CD4-positive, alpha-beta T cell treated with Interleukin-2 at 100 ng/mL for 4 hours (primary cell): ENCODE data around the gene SLC7A4.
"Not testable (repeated sequence)": the region's sequence is repeated elsewhere in the genome, so short reads cannot be mapped to it uniquely, and the experiment has no call there.

ENCODE experiments used
- DNase-seq: peaks from one replicate; pipeline ENCODE4 v3.0.0-alpha.2; 2020; ENCODE audit warnings: low spot score

Gene SLC7A4

GRCh38 chr22:21041937-21042336 is 9.6 kb upstream of the SLC7A4 start:
- no peak for DNase-seq

- DNase-seq: not testable (repeated sequence)
Measured at GRCh38 chr22:21039158-21039557, 6.8 kb upstream of the SLC7A4 start.

GRCh38 chr22:21038405-21038804 is 6.0 kb upstream of the SLC7A4 start:
- DNase-seq: no peak

GRCh38 chr22:21034989-21035388 is 2.6 kb upstream of the SLC7A4 start:
- no peak for DNase-seq

- no peak for DNase-seq
Measured at GRCh38 chr22:21033895-21034294, 1.5 kb upstream of the SLC7A4 start.

GRCh38 chr22:21032868-21033688 is 717 bp upstream of the SLC7A4 start:
- DNase-seq: no peak

- no peak for DNase-seq
Measured at GRCh38 chr22:21031545-21032036, 770 bp downstream of the SLC7A4 start.

GRCh38 chr22:21030621-21031544 is 1.5 kb downstream of the SLC7A4 start:
- no peak for DNase-seq

GRCh38 chr22:21030032-21030431 is 2.3 kb downstream of the SLC7A4 start:
- no peak for DNase-seq

GRCh38 chr22:21029486-21030025 is 2.8 kb downstream of the SLC7A4 start:
- no peak for DNase-seq

- DNase-seq: no peak
Measured at GRCh38 chr22:21028277-21029251, 3.8 kb downstream of the SLC7A4 start.

- no peak for DNase-seq
Measured at GRCh38 chr22:21026783-21027692, 5.3 kb downstream of the SLC7A4 start.

GRCh38 chr22:21025763-21026755 is 6.3 kb downstream of the SLC7A4 start:
- DNase-seq: no peak

GRCh38 chr22:21025266-21025665 is 7.1 kb downstream of the SLC7A4 start:
- no peak for DNase-seq

GRCh38 chr22:21022955-21023614 is 9.3 kb downstream of the SLC7A4 start:
- DNase-seq: no peak

- no peak for DNase-seq
Measured at GRCh38 chr22:21022507-21022906, 9.9 kb downstream of the SLC7A4 start.

GRCh38 chr22:21020802-21021429 is 11.4 kb downstream of the SLC7A4 start:
- no peak for DNase-seq

- no peak for DNase-seq
Measured at GRCh38 chr22:21018314-21018713, 14.0 kb downstream of the SLC7A4 start.
